ENCODE results near the gene NNT. TPM values are rescaled to one million over a fixed set of nuclear protein-coding genes. Genes with fewer than 3 reads are reported as not detected.
"Not testable (repeated sequence)": the region's sequence is repeated elsewhere in the genome, so short reads cannot be mapped to it uniquely, and the experiment has no call there.

Gene NNT
- polyA plus RNA-seq, 3 donors: 17.1 to 47.2 (median 41.2) TPM

- peaks cover 64 to 71% of the 10 kb centered on the region in 2 donors for H3K36me3 Mint-ChIP-seq
- Histone ChIP-seq H2AFZ (ENCODE audit: insufficient read depth, low read depth, low read length, poor library complexity, severe bottlenecking) (no peak overlapping the region), H3K4me2 (replicated peaks; ENCODE audit: extremely low read depth, low read length, poor library complexity, severe bottlenecking) (no peak overlapping the region), H4K20me1 (ENCODE audit: insufficient read depth, low read length) (no peaks in the 10 kb centered on the region), H3K4me3 (replicated peaks in 1 of 3; ENCODE audit: low read depth in 2 of 3, low read length in 3 of 3) (no peak overlapping the region), H3K36me3 (replicated peaks in 1 of 2; ENCODE audit: control insufficient read depth in 1 of 2, insufficient read depth in 2 of 2, low read length in 2 of 2) (peaks cover 7 to 68% of the 10 kb centered on the region in 2 donors), H3K9ac (ENCODE audit: insufficient read depth, low read length, poor library complexity, severe bottlenecking) (no peak overlapping the region), H3K79me2 (ENCODE audit: insufficient read depth, low read length) (peaks cover 7% of the 10 kb centered on the region), H3K27me3 (ENCODE audit: control insufficient read depth in 2 of 2, insufficient read depth in 2 of 2, low read length in 2 of 2) (no peaks in the 10 kb centered on the region), H3K4me1 (ENCODE audit: control insufficient read depth in 1 of 2, insufficient read depth in 2 of 2, low read length in 2 of 2) (no peaks in the 10 kb centered on the region), H3K27ac (ENCODE audit: low read depth in 1 of 2, low read length in 2 of 2) (no peak overlapping the region), H3K9me3 (replicated peaks in 1 of 2; ENCODE audit: control insufficient read depth in 1 of 2, insufficient read depth in 1 of 2, low read length in 2 of 2) (peaks cover 11 to 14% of the 10 kb centered on the region in 2 donors)
- intact Hi-C loops (cut with micrococcal nuclease): no loop called here
- H3K4me3 Mint-ChIP-seq: no peak overlapping the region
- no peaks in the 10 kb centered on the region for H3K27me3 Mint-ChIP-seq (ENCODE audit: low read depth in 3 of 3)
- H3K4me1 Mint-ChIP-seq: no peaks in the 10 kb centered on the region
- H3K9me3 Mint-ChIP-seq: peaks cover 3 to 18% (median 14%) of the 10 kb centered on the region in 7 donors
- H3K27ac Mint-ChIP-seq: no peak overlapping the region
- DNase-seq: no peak
- TF ChIP-seq, protein P1, sequence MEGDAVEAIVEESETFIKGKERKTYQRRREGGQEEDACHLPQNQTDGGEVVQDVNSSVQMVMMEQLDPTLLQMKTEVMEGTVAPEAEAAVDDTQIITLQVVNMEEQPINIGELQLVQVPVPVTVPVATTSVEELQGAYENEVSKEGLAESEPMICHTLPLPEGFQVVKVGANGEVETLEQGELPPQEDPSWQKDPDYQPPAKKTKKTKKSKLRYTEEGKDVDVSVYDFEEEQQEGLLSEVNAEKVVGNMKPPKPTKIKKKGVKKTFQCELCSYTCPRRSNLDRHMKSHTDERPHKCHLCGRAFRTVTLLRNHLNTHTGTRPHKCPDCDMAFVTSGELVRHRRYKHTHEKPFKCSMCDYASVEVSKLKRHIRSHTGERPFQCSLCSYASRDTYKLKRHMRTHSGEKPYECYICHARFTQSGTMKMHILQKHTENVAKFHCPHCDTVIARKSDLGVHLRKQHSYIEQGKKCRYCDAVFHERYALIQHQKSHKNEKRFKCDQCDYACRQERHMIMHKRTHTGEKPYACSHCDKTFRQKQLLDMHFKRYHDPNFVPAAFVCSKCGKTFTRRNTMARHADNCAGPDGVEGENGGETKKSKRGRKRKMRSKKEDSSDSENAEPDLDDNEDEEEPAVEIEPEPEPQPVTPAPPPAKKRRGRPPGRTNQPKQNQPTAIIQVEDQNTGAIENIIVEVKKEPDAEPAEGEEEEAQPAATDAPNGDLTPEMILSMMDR (IDR thresholded peaks at IDR 0.05): no peak
Measured at GRCh38 chr5:43693411-43693810, 90.4 kb downstream of the NNT start.

- H3K27me3 Mint-ChIP-seq (ENCODE audit: low read depth in 3 of 3): no peaks in the 10 kb centered on the region
- Histone ChIP-seq H2AFZ (ENCODE audit: insufficient read depth, low read depth, low read length, poor library complexity, severe bottlenecking) (no peak overlapping the region), H3K4me3 (replicated peaks in 1 of 3; ENCODE audit: low read depth in 2 of 3, low read length in 3 of 3) (no peak overlapping the region), H4K20me1 (ENCODE audit: insufficient read depth, low read length) (no peaks in the 10 kb centered on the region), H3K9ac (ENCODE audit: insufficient read depth, low read length, poor library complexity, severe bottlenecking) (no peak overlapping the region), H3K27ac (ENCODE audit: low read depth in 1 of 2, low read length in 2 of 2) (no peak overlapping the region), H3K4me1 (ENCODE audit: control insufficient read depth in 1 of 2, insufficient read depth in 2 of 2, low read length in 2 of 2) (no peaks in the 10 kb centered on the region), H3K27me3 (ENCODE audit: control insufficient read depth in 2 of 2, insufficient read depth in 2 of 2, low read length in 2 of 2) (no peaks in the 10 kb centered on the region), H3K9me3 (replicated peaks in 1 of 2; ENCODE audit: control insufficient read depth in 1 of 2, insufficient read depth in 1 of 2, low read length in 2 of 2) (peaks cover 11 to 14% of the 10 kb centered on the region in 2 donors), H3K79me2 (ENCODE audit: insufficient read depth, low read length) (peaks cover 7% of the 10 kb centered on the region), H3K4me2 (replicated peaks; ENCODE audit: extremely low read depth, low read length, poor library complexity, severe bottlenecking) (no peak overlapping the region), H3K36me3 (replicated peaks in 1 of 2; ENCODE audit: control insufficient read depth in 1 of 2, insufficient read depth in 2 of 2, low read length in 2 of 2) (peaks cover 7 to 65% of the 10 kb centered on the region in 2 donors)
- H3K9me3 Mint-ChIP-seq: peaks cover 3 to 18% (median 14%) of the 10 kb centered on the region in 7 donors
- intact Hi-C loops (cut with micrococcal nuclease): no loop called here
- H3K4me3 Mint-ChIP-seq: no peak overlapping the region
- peaks cover 58 to 65% of the 10 kb centered on the region in 2 donors for H3K36me3 Mint-ChIP-seq
- H3K4me1 Mint-ChIP-seq: no peaks in the 10 kb centered on the region
- no peak overlapping the region for H3K27ac Mint-ChIP-seq
- TF ChIP-seq, protein P1 (IDR thresholded peaks at IDR 0.05): no peak
- DNase-seq: no peak
- 100% methylated on average over 1 of the region's 1 CpG for WGBS (ENCODE audit: insufficient coverage)
Measured at GRCh38 chr5:43694027-43694426, 91.0 kb downstream of the NNT start.

GRCh38 chr5:43696444-43696843 is 93.5 kb downstream of the NNT start:
- peaks cover 55 to 65% of the 10 kb centered on the region in 2 donors for H3K36me3 Mint-ChIP-seq
- H4K20me1 ChIP-seq (ENCODE audit: insufficient read depth, low read length); H2AFZ ChIP-seq (ENCODE audit: insufficient read depth, low read depth, low read length, poor library complexity, severe bottlenecking); intact Hi-C loops (cut with micrococcal nuclease); H3K79me2 ChIP-seq (ENCODE audit: insufficient read depth, low read length); H3K9ac ChIP-seq (ENCODE audit: insufficient read depth, low read length, poor library complexity, severe bottlenecking); H3K4me1 Mint-ChIP-seq; H3K4me2 ChIP-seq (replicated peaks; ENCODE audit: extremely low read depth, low read length, poor library complexity, severe bottlenecking); H3K27me3 ChIP-seq (ENCODE audit: control insufficient read depth in 2 of 2, insufficient read depth in 2 of 2, low read length in 2 of 2); H3K4me3 ChIP-seq (replicated peaks in 1 of 3; ENCODE audit: low read depth in 2 of 3, low read length in 3 of 3); H3K27ac Mint-ChIP-seq; H3K4me3 Mint-ChIP-seq; H3K27me3 Mint-ChIP-seq (ENCODE audit: low read depth in 3 of 3); H3K4me1 ChIP-seq (ENCODE audit: control insufficient read depth in 1 of 2, insufficient read depth in 2 of 2, low read length in 2 of 2); H3K27ac ChIP-seq (ENCODE audit: low read depth in 1 of 2, low read length in 2 of 2); DNase-seq: not testable (repeated sequence)
- peaks cover 3 to 16% (median 11%) of the 10 kb centered on the region in 7 donors for H3K9me3 Mint-ChIP-seq
- Histone ChIP-seq H3K36me3 (replicated peaks in 1 of 2; ENCODE audit: control insufficient read depth in 1 of 2, insufficient read depth in 2 of 2, low read length in 2 of 2) (peaks cover 19 to 70% of the 10 kb centered on the region in 2 donors), H3K9me3 (replicated peaks in 1 of 2; ENCODE audit: control insufficient read depth in 1 of 2, insufficient read depth in 1 of 2, low read length in 2 of 2) (peaks cover 11 to 14% of the 10 kb centered on the region in 2 donors)
- WGBS (ENCODE audit: insufficient coverage): no CpG with 5 or more reads among the region's 2 CpGs
